ENCODE data around the gene CCL28.
"Not testable (repeated sequence)": the region's sequence is repeated elsewhere in the genome, so short reads cannot be mapped to it uniquely, and the experiment has no call there.

CCL28 gene

DNA sequence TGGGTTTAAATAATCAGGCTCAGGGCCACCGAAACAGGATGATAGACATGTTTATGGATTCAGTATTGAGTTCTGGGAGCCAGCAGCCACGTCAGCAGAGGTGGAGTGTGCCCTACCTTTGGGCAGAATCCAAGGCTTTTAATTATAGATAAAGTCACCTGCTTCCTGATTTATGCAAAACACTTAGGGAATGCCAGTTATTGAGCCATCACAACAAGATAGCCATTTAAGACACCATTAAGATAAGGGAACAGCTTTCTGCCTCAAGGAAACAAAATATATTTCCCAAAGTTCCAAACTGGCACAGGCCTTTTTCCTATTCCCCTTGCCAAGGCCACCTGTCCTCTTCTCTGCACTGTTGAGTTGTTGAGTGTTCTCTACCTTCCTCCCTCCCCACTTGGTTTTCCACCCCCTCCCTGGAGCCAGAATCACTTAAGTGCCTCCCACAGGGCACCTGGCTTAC, 2.4 kb downstream of the CCL28 start:
- no peak for DNase-seq (ENCODE audit: low read depth)
- no peak overlapping the region for H3K4me3 ChIP-seq (ENCODE audit: low read length)
- TF ChIP-seq CTCF (conservative IDR thresholded peaks at IDR 0.05; ENCODE audit: low read length) = no peak

DNA sequence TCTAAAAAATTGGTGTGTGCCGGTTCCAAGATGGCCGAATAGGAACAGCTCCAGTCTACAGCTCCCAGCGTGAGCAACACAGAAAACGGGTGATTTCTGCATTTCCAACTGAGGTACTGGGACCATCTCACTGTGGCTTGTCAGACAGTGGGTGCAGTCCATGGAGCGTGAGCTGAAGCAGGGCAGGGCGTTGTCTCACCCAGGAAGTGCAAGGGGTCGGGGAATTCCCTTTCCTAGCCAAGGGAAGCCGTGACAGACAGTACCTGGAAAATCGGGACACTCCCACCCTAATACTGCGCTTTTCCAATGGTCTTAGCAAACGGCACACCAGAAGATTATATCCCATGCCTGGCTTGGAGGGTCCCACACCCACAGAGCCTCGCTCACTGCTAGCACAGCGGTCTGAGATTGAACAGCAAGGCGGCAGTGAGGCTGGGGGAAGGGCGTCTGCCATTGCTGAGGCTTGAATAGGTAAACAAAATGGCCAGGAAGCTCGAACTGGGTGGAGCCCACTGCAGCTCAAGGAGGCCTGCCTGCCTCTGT, 9.6 kb downstream of the CCL28 start:
- not testable (repeated sequence) for DNase-seq (ENCODE audit: low read depth); H3K4me3 ChIP-seq (ENCODE audit: low read length)

DNA sequence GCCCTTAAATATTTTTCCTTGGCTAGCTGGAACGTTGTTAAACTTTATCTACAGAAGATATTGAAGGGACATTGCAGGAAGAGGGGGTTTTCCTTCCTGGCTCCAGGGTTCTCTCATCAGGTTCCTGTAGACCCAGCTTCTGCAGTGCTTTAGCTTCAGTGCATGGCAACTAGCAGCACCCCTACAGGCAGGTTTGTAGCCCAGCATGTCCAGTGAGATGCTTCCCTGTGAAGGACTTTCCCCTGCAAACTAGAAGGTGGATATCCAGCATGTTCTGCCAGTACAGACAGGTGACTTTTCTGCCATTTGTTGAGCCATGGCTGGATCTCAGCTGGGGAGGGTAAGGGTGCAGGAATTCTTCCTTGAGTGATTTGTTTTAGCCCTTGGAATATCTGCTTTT, 10.4 kb downstream of the CCL28 start:
- no peak overlapping the region for H3K4me3 ChIP-seq (ENCODE audit: low read length)
- peak; percentile 39 for TF ChIP-seq CTCF (conservative IDR thresholded peaks at IDR 0.05; ENCODE audit: low read length)
- DNase-seq (ENCODE audit: low read depth) = peak; percentile 4

DNA sequence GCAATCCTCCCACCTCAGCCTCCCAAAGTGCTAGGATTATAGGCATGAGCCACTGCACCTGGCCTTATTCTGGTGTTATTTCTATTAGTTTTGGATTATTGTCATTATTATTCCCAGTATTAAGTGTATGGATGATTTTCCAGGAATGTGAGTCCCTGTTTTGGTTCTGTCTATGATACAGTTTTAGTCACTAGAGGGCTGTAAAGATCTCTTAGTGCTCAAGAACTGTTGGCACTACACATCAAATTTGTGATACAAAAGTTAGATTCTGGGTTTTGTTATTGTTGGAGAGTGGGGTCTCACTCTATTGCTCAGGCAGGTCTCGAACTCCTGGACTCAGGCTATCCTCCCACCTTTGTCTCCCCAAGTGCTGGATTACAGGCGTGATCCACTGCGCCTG, 12.1 kb downstream of the CCL28 start:
- peak; percentile 44 for TF ChIP-seq CTCF (conservative IDR thresholded peaks at IDR 0.05; ENCODE audit: low read length)
- DNase-seq (ENCODE audit: low read depth) = peak; percentile 13
- H3K4me3 ChIP-seq (ENCODE audit: low read length) = no peak overlapping the region

DNA sequence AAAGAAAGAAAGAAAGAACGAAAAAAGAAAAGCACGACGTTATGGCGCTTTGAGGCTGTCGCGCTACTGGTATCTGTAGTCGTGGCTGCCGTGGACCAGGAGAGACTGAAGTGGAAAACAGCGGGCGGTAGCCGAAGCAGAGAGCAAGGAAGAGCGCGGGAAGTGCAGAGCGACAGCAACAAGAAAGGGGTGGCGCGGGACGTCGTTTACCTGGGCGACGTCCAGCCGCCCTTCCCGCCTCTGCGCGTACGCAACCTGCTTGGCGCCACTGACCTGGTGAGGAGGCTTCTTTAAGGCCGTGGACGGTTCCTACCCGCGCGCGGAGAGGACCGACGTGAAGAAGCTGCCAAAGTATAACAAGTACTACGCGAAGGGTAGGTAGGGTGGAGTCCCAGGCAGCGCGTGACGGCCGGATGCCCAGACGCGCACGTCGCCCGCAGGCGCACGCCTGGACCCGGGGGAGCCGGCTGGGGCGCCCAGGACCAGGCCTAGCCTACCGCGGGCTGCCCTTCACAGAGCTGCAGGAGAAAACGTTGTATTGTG, 15.4 kb downstream of the CCL28 start:
- DNase-seq (ENCODE audit: low read depth) = peak; percentile 5
- no peak for TF ChIP-seq CTCF (conservative IDR thresholded peaks at IDR 0.05; ENCODE audit: low read length)
- peak overlapping the region; percentile 59 for H3K4me3 ChIP-seq (ENCODE audit: low read length)

DNA sequence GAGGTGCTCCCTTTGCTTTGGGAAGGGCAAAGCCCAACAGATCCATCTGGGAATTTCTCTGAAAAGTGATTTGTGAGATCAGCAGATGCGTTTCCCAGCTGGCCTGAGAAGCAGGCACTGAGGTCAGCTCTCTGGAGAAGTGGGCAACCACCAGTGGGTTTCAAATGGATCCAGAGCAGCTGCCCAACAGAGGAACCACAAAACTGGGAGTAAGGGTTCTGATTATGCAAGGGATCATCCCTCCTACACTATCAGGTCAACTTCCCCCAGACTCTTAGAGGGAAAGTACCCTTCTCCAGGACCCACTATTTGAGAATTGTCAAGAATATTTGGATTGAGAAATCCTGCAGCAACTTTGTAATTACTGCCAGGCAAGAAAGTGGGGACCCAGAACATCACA, 21.7 kb downstream of the CCL28 start:
- no peak for TF ChIP-seq CTCF (conservative IDR thresholded peaks at IDR 0.05; ENCODE audit: low read length)
- no peak for DNase-seq (ENCODE audit: low read depth)
- H3K4me3 ChIP-seq (ENCODE audit: low read length) = no peak overlapping the region

GRCh38 chr5:43389679-43390329, 22.4 kb downstream of the CCL28 start:
- TF ChIP-seq CTCF (conservative IDR thresholded peaks at IDR 0.05; ENCODE audit: low read length) = peak; percentile 84
- DNase-seq (ENCODE audit: low read depth) = peak; percentile 89
- H3K4me3 ChIP-seq (ENCODE audit: low read length) = no peak overlapping the region
